ENCODE results near the gene VWA8.

VWA8 gene

DNA sequence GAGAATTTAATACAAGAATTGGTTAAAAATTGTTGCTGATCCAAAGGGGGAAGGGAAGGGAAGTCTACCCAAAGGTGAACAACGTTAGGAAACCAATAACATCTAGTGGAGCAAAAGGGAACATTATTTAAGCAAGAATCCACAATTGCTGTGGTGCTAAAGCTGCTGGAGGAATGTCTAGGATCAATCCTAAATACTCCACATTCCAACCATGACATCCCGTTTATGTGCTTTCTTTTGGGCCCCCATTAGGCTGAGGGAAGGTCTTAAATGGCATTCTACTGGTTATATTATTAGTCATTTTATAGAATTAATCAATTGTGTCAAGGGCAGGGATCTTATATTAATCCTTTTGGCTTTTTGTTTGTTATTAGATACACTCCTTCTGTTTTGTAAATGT is 39.9 kb upstream of the VWA8 start:
- intact Hi-C loops (cut with DNase I; ENCODE audit: low total_unique reads): no loop called here
- H3K4me3 ChIP-seq: no peak overlapping the region

DNA sequence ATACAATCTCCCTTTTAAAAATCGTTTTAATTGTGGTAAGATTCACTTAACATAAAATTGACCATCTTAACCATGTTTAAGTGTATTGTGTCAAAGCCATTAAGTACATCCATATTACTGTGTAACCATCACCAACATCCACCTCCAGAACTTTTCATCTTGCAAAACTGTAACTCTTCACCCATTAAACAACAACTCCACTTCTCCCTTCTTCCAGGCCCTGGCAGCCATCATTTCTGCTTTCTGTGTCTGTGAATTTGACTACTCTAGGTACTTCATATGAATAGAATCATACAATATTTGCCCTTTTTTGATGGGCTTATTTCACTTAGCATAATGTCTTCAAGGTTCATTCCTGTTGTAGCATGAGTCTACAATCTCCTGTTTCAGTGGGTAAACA is 36.5 kb upstream of the VWA8 start:
- TF ChIP-seq, protein P1, sequence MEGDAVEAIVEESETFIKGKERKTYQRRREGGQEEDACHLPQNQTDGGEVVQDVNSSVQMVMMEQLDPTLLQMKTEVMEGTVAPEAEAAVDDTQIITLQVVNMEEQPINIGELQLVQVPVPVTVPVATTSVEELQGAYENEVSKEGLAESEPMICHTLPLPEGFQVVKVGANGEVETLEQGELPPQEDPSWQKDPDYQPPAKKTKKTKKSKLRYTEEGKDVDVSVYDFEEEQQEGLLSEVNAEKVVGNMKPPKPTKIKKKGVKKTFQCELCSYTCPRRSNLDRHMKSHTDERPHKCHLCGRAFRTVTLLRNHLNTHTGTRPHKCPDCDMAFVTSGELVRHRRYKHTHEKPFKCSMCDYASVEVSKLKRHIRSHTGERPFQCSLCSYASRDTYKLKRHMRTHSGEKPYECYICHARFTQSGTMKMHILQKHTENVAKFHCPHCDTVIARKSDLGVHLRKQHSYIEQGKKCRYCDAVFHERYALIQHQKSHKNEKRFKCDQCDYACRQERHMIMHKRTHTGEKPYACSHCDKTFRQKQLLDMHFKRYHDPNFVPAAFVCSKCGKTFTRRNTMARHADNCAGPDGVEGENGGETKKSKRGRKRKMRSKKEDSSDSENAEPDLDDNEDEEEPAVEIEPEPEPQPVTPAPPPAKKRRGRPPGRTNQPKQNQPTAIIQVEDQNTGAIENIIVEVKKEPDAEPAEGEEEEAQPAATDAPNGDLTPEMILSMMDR (IDR thresholded peaks at IDR 0.05): no peak
- intact Hi-C loops (cut with DNase I; ENCODE audit: low total_unique reads): no loop called here

More for the DNA sequence above, 39.9 kb upstream of the VWA8 start:
- H3K27ac ChIP-seq: no peak overlapping the region
- no peaks in the 10 kb centered on the region for H3K9me3 ChIP-seq
- H3K4me1 ChIP-seq: no peaks in the 10 kb centered on the region
- TF ChIP-seq, protein P1 (IDR thresholded peaks at IDR 0.05): no peak
- DNase-seq: no peak
- no peaks in the 10 kb centered on the region for H3K27me3 ChIP-seq
- no peaks in the 10 kb centered on the region for H3K36me3 ChIP-seq

DNA sequence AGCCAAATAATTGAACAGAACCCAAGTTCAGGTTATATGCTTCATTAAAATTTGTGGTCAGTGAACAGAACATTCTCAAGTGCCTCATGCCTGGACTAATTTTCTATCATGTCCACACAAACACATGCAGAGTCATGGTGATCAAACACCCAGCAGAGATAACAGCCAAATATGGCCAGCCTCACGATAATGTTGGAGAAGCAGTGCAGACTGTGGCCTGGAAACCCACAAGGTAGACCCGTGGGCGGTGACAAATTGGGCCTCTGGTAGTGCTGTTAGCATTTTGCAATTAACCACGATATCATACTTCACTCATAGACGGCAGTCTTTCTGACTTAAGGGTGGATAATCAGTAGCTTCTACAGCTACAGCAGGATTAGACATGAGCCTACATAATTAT is 35.0 kb upstream of the VWA8 start:
- intact Hi-C loops (cut with DNase I; ENCODE audit: low total_unique reads): no loop called here
- no peak overlapping the region for H3K27ac ChIP-seq
- H3K36me3 ChIP-seq: no peaks in the 10 kb centered on the region
- H3K4me3 ChIP-seq: no peak overlapping the region
- TF ChIP-seq, protein P1 (IDR thresholded peaks at IDR 0.05): no peak
- no peaks in the 10 kb centered on the region for H3K27me3 ChIP-seq
- H3K9me3 ChIP-seq: no peaks in the 10 kb centered on the region
- H3K4me1 ChIP-seq: no peaks in the 10 kb centered on the region
- no peak for DNase-seq

More for the DNA sequence above, 36.5 kb upstream of the VWA8 start:
- Histone ChIP-seq H3K9me3 (no peaks in the 10 kb centered on the region), H3K36me3 (no peaks in the 10 kb centered on the region), H3K27ac (no peak overlapping the region), H3K4me1 (no peaks in the 10 kb centered on the region), H3K27me3 (no peaks in the 10 kb centered on the region), H3K4me3 (no peak overlapping the region)
- no peak for DNase-seq

DNA sequence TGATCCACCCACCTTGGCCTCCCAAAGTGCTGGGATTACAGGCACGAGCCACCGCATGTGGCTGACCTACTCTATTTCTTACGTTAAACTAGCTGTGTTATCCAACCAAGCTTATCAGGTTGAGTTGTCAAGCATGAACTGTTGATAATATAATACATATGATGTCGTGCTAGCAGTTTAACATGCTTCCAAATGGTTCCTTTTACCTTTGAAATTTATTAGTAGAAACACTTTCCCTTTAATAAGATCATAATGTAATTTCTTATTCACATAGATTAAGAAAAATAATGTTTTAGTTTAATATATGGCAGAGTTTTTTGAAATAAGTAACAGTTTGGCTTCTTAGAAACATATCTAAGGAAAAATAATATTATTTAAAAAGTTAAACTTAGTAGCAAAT is 34.4 kb upstream of the VWA8 start:
- no peak overlapping the region for H3K27ac ChIP-seq
- no peaks in the 10 kb centered on the region for H3K36me3 ChIP-seq

DNA sequence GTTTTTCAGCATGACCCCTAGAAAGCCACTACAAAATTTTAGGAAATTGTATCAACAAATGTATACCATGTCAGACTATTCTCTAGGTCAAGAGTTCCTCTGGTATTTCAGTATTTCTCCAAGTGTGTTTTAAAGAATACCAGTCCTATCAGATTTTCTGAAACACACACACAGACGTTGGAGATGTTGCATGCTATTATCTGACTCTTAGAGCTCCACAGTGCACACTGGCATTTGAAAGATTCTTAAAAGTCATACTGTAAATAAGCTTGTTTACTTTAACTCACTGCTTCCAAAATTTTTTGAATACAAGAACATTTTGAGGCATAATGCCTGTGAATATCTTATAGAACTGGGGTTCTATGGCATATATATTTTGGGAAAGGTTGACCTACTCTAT is 33.8 kb upstream of the VWA8 start:
- Histone ChIP-seq H3K9me3 (no peaks in the 10 kb centered on the region), H3K27me3 (no peaks in the 10 kb centered on the region), H3K27ac (no peak overlapping the region), H3K4me3 (no peak overlapping the region), H3K4me1 (no peaks in the 10 kb centered on the region), H3K36me3 (no peaks in the 10 kb centered on the region)
- intact Hi-C loops (cut with DNase I; ENCODE audit: low total_unique reads): no loop called here
- DNase-seq: no peak
- TF ChIP-seq, protein P1 (IDR thresholded peaks at IDR 0.05): no peak

More for the DNA sequence above, 34.4 kb upstream of the VWA8 start:
- Histone ChIP-seq H3K4me3 (no peak overlapping the region), H3K4me1 (no peaks in the 10 kb centered on the region), H3K27me3 (no peaks in the 10 kb centered on the region), H3K9me3 (no peaks in the 10 kb centered on the region)
- TF ChIP-seq, protein P1 (IDR thresholded peaks at IDR 0.05): no peak
- intact Hi-C loops (cut with DNase I; ENCODE audit: low total_unique reads): no loop called here
- DNase-seq: no peak

DNA sequence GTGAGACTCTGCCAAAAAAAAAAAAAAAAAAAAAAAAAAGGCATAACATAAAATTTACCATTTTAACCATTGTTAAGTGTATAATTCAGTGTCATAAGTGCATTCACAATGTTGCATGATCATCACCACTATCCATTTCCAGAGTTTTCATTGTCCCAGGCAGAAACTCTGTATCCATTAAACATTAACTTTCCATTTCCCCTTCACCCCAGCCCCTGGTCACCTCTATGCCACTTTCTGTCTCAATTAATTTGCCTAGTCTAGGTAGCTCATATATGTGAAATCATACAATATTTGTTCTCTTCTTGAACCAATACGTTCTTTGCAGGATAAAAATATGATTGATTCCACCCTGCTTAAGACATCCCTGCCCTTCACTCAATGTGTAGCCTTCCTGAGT is 31.0 kb upstream of the VWA8 start:
- Histone ChIP-seq H3K36me3 (no peaks in the 10 kb centered on the region), H3K27me3 (no peaks in the 10 kb centered on the region), H3K9me3 (no peaks in the 10 kb centered on the region), H3K4me3 (no peak overlapping the region), H3K27ac (no peak overlapping the region), H3K4me1 (no peaks in the 10 kb centered on the region)
- DNase-seq: no peak
- intact Hi-C loops (cut with DNase I; ENCODE audit: low total_unique reads): no loop called here
- TF ChIP-seq, protein P1 (IDR thresholded peaks at IDR 0.05): no peak

All from tibial artery (tissue), 4 donors.